Endothelial cell of umbilical vein (primary cell): ENCODE results near the gene SMARCD2. TPM values are rescaled to one million over a fixed set of nuclear protein-coding genes. Genes with fewer than 3 reads are reported as not detected.
"Not testable (repeated sequence)": the region's sequence is repeated elsewhere in the genome, so short reads cannot be mapped to it uniquely, and the experiment has no call there.

Experiments
- BruUV-seq: library from RNA; stranded (reverse); fragments of 400-500 nt; replicated peaks from 2 replicates; lab custom pipeline; 2021; lab: Mats Ljungman, UMichigan
- CTCF ChIA-PET: fragments of 300-600, 350-600 bp; sonication (Branson Sonifier 250); formaldehyde crosslinking; loops from one replicate; lab custom pipeline; 2021; ENCODE audit warnings: antibody characterized with exemption, inconsistent platforms; lab: Charles Lee
- POLR2A ChIA-PET: fragments of 300-600, 350-600 bp; sonication (Branson Sonifier 250); formaldehyde crosslinking; loops from one replicate; lab custom pipeline; 2021; ENCODE audit warnings: antibody characterized with exemption, inconsistent platforms; lab: Charles Lee
- DNase-seq: peaks from one replicate; pipeline ENCODE4 v3.0.0-alpha.2; 2011; ENCODE audit warnings: low read depth, low spot score
- FAIRE-seq: peaks from 2 replicates; lab custom pipeline; 2011; peaks lifted over from hg19 to GRCh38; lab: Jason Lieb, UNC
- H2AFZ ChIP-seq: 2 replicates; pipeline ENCODE4 v1.6.0; 2012; ENCODE audit warnings: low read depth, low read length, control low read depth, inconsistent platforms
- H3K27ac ChIP-seq: 2 replicates; pipeline ENCODE4 v1.5.1; 2011; ENCODE audit warnings: low read depth, mild to moderate bottlenecking, control low read depth, low read length, moderate library complexity; ENCODE audit not compliant: insufficient read depth
- H3K27me3 ChIP-seq, 2 experiments: 2 replicates each; pipeline versions ENCODE4 v1.6.0 to v1.6.1; 2011; ENCODE audit warnings: low read length in 2 of 2, mixed read lengths in 1 of 2; ENCODE audit not compliant: control insufficient read depth in 2 of 2, insufficient read depth in 2 of 2
- H3K36me3 ChIP-seq, 2 experiments: 2 replicates in 1 of 2; 3 replicates in 1 of 2; pipeline ENCODE4 v1.5.1; 2011; ENCODE audit warnings: low read length in 2 of 2, mild to moderate bottlenecking in 1 of 2, moderate library complexity in 1 of 2; ENCODE audit not compliant: control insufficient read depth in 2 of 2, insufficient read depth in 2 of 2; ENCODE audit errors: extremely low read depth in 1 of 2
- H3K4me1 ChIP-seq: 3 replicates; pipeline ENCODE4 v1.5.1; 2011; ENCODE audit warnings: mild to moderate bottlenecking, low read length; ENCODE audit not compliant: control insufficient read depth, insufficient read depth; ENCODE audit errors: extremely low read depth
- H3K4me2 ChIP-seq: 2 replicates; pipeline ENCODE4 v1.6.1; 2011; ENCODE audit warnings: low read length, control low read depth, mixed read lengths; ENCODE audit not compliant: insufficient read depth
- H3K4me3 ChIP-seq, 3 experiments: fragments of 200-600 bp in 1 of 3; sonication (generic), shearing (Covaris generic) in 1 of 3; replicated peaks in 1 of 3; 2 replicates each; pipeline ENCODE4 v1.5.1; 2011 to 2016; ENCODE audit warnings: control low read depth in 3 of 3, low read length in 3 of 3, mild to moderate bottlenecking in 2 of 3, inconsistent platforms in 1 of 3, low read depth in 1 of 3, moderate library complexity in 1 of 3; ENCODE audit not compliant: insufficient read depth in 1 of 3
- H3K79me2 ChIP-seq: 2 replicates; pipeline ENCODE4 v1.6.0; 2012; ENCODE audit warnings: low read length, inconsistent platforms; ENCODE audit not compliant: control insufficient read depth, insufficient read depth
- H3K9ac ChIP-seq: replicated peaks from 2 replicates; pipeline ENCODE3; 2011; ENCODE audit warnings: low read length, control low read depth; ENCODE audit not compliant: insufficient read depth; ENCODE audit errors: extremely low read depth
- H3K9me1 ChIP-seq: replicated peaks from 3 replicates; pipeline ENCODE4 v1.6.0; 2011; ENCODE audit warnings: mild to moderate bottlenecking, low read length; ENCODE audit not compliant: control insufficient read depth, insufficient read depth; ENCODE audit errors: extremely low read depth
- H3K9me3 ChIP-seq: replicated peaks from 2 replicates; pipeline ENCODE4 v1.5.1; 2012; ENCODE audit warnings: low read length, inconsistent platforms; ENCODE audit not compliant: control insufficient read depth, insufficient read depth
- H4K20me1 ChIP-seq: replicated peaks from 2 replicates; pipeline ENCODE3; 2011; ENCODE audit warnings: mild to moderate bottlenecking, low read length; ENCODE audit not compliant: control insufficient read depth, insufficient read depth; ENCODE audit errors: extremely low read depth
- CTCF ChIP-seq, 2 donors: IDR thresholded peaks; 1 replicate in 1 of 2; 2 replicates in 1 of 2; pipeline ENCODE4 v1.5.1; 2011; ENCODE audit warnings: low read length in 2 of 2, mild to moderate bottlenecking in 2 of 2, moderate library complexity in 2 of 2, control low read depth in 1 of 2, inconsistent platforms in 1 of 2, low read depth in 1 of 2; ENCODE audit not compliant: insufficient read depth in 1 of 2; ENCODE audit errors: extremely low read depth in 1 of 2
- GATA2 ChIP-seq: IDR thresholded peaks from 2 replicates; pipeline ENCODE4 v1.7.0; 2011; ENCODE audit warnings: low read depth, mild to moderate bottlenecking, moderate library complexity, mixed read lengths, low read length; ENCODE audit not compliant: insufficient read length, insufficient read depth
- MYC ChIP-seq: IDR thresholded peaks from one replicate; pipeline ENCODE4 v1.6.1; 2011; ENCODE audit warnings: mild to moderate bottlenecking, low read depth, low read length
- POLR2AphosphoS5 ChIP-seq: IDR thresholded peaks from 2 replicates; pipeline ENCODE4 v1.6.1; 2012; ENCODE audit warnings: low read depth, mild to moderate bottlenecking, control low read depth, low read length, moderate library complexity; ENCODE audit not compliant: insufficient read depth
- dilution Hi-C: fragments of 300-500 bp; cut with MboI; formaldehyde crosslinking; loops from one replicate; pipeline ENCODE4 v1.15.0; 2019; ENCODE audit warnings: low sequenced_read_pairs; ENCODE audit not compliant: extremely low pct_ligation_motif_present
- intact Hi-C: fragments of 100-400 bp; cut with micrococcal nuclease; formaldehyde crosslinking; loops from one replicate; pipeline ENCODE4 v1.10.0; 2022
- polyA plus RNA-seq, 4 experiments: library from polyadenylated mRNA; depleted of rRNA in 3 of 4; stranded (reverse) in 3 of 4; unstranded in 1 of 4; fragments of >200 nt; gene quantifications; 2 replicates each; pipeline versions ENCODE4 v1.2.1 to v1.2.3, GENCODE V29; 2011 to 2012; ENCODE audit warnings: missing spikeins in 1 of 4
- total RNA-seq: library from RNA; stranded (reverse); gene quantifications from 2 replicates; pipeline ENCODE4 v1.2.3, GENCODE V29; 2021
- TF ChIP-seq, protein P1 (sequence below): IDR thresholded peaks from 2 replicates; pipeline ENCODE4 v1.6.1; 2011; ENCODE audit not compliant: insufficient read depth, insufficient read length

The SMARCD2 gene
- total and polyA plus RNA-seq, 2 donors (not counting 3 experiments of a cell fraction or from before 2014, with no cell fraction given): 51.2 to 55.7 TPM

DNA sequence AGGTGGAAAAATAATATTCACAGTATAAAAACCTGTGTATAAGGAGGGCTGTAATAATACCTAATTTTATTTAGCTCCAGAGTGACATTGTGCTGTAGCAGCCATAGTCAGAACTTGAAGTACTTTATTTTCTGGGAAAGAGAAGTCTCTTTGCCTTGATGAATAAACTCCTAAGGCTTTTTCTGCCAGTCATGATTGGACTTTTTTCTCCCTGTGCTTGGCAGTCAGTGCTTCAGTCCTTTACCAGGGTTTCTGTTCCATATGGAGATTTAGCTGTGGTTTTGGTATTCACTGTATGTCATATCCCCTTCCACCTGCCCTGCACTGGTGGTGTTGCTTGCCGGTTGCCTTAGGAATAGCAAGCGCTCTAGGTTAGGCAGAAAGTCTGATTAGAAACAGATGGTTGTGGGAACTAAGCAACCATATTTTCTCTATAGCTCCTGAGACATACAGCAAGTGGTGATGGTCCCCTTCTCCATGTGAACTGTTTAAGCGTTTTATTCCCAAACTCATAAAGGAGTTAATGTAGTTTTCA is 43.8 kb downstream of the SMARCD2 start:
- H3K27me3 ChIP-seq: no peaks in the 10 kb centered on the region
- no peak overlapping the region for H3K9ac ChIP-seq
- H3K4me3 ChIP-seq: no peak overlapping the region
- no peaks in the 10 kb centered on the region for H3K4me1 ChIP-seq
- H3K9me1 ChIP-seq: no peaks in the 10 kb centered on the region
- ChIA-PET CTCF (interaction anchor here (0.9 to 1.2 kb wide), 2 partner anchors 22 to 23 kb away, joined by 3 to 4 read pairs; no protein-coding TSS in a partner anchor), POLR2A (no interaction called here)
- H3K79me2 ChIP-seq: peaks cover 13% of the 10 kb centered on the region
- peaks cover 40 to 45% of the 10 kb centered on the region in 2 experiments for H3K36me3 ChIP-seq
- no TSS peak for BruUV-seq
- intact Hi-C loops: no loop called here
- H3K4me2 ChIP-seq: no peak overlapping the region
- H3K9me3 ChIP-seq: no peaks in the 10 kb centered on the region
- TF ChIP-seq, protein P1, sequence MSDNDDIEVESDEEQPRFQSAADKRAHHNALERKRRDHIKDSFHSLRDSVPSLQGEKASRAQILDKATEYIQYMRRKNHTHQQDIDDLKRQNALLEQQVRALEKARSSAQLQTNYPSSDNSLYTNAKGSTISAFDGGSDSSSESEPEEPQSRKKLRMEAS: no peak
- TF ChIP-seq POLR2AphosphoS5: no peak
- no peak for TF ChIP-seq CTCF (IDR thresholded peaks at IDR 0.05; ENCODE audit: extremely low read depth in 1 of 2, insufficient read depth in 1 of 2, low read depth in 1 of 2, low read length in 2 of 2)
- TF ChIP-seq MYC: no peak
- no peak for TF ChIP-seq GATA2
- DNase-seq (no peak), FAIRE-seq (no peak)
- peaks cover 3% of the 10 kb centered on the region for H4K20me1 ChIP-seq
- no peak overlapping the region for H2AFZ ChIP-seq
- dilution Hi-C loops: no loop called here
- H3K27ac ChIP-seq: no peak overlapping the region

DNA sequence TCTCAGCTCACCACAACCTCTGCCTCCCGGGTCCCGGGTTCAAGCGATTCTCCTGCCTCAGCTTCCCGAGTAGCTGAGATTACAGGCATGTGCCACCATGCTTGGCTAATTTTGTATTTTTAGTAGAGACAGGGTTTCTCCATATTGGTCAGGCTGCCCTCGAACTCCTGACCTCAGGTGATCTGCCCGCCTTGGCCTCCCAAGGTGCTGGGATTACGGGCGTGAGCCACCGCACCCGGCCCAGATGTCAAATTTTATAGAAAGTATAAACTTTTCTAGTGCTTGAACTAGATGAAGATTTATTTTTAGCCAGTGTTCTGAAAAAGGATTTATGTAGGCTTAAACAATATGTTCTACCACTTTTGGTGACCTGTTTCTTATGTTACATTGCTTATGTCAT is 46.1 kb downstream of the SMARCD2 start:
- intact Hi-C loops, BruUV-seq, H3K9me3 ChIP-seq, CTCF ChIA-PET, H2AFZ ChIP-seq, H4K20me1 ChIP-seq, DNase-seq, H3K27ac ChIP-seq, H3K9me1 ChIP-seq, H3K4me3 ChIP-seq, FAIRE-seq, H3K4me2 ChIP-seq, POLR2A ChIA-PET, H3K4me1 ChIP-seq, H3K9ac ChIP-seq, dilution Hi-C loops, H3K27me3 ChIP-seq: not testable (repeated sequence)
- peaks cover 38 to 47% of the 10 kb centered on the region in 2 experiments for H3K36me3 ChIP-seq
- H3K79me2 ChIP-seq: peaks cover 16% of the 10 kb centered on the region
